ENCODE data around the gene YIPF4.
"Not testable (repeated sequence)": the region's sequence is repeated elsewhere in the genome, so short reads cannot be mapped to it uniquely, and the experiment has no call there.

Gene YIPF4

GRCh38 chr2:32289165-32289999 lies 11.7 kb downstream of the YIPF4 start:
- DNase-seq = no peak

GRCh38 chr2:32290000-32290339 lies 12.3 kb downstream of the YIPF4 start:
- DNase-seq = no peak

- no peak for DNase-seq
Measured at GRCh38 chr2:32291746-32292145, 14.0 kb downstream of the YIPF4 start.

- not testable (repeated sequence) for DNase-seq
Measured at GRCh38 chr2:32293493-32293892, 15.8 kb downstream of the YIPF4 start.

- not testable (repeated sequence) for DNase-seq
Measured at GRCh38 chr2:32293966-32294562, 16.4 kb downstream of the YIPF4 start.

GRCh38 chr2:32310577-32310976 lies 32.9 kb downstream of the YIPF4 start:
- DNase-seq = no peak

GRCh38 chr2:32314886-32315285 lies 37.2 kb downstream of the YIPF4 start:
- DNase-seq = no peak

GRCh38 chr2:32328679-32329078 lies 51.0 kb downstream of the YIPF4 start:
- not testable (repeated sequence) for DNase-seq

GRCh38 chr2:32329180-32329980 lies 51.7 kb downstream of the YIPF4 start:
- DNase-seq = not testable (repeated sequence)

- DNase-seq = no peak
Measured at GRCh38 chr2:32330136-32330535, 52.4 kb downstream of the YIPF4 start.

GRCh38 chr2:32342801-32343200 lies 65.1 kb downstream of the YIPF4 start:
- no peak for DNase-seq

GRCh38 chr2:32350797-32351196 lies 73.1 kb downstream of the YIPF4 start:
- not testable (repeated sequence) for DNase-seq

GRCh38 chr2:32355976-32356680 lies 78.4 kb downstream of the YIPF4 start:
- no peak for DNase-seq

GRCh38 chr2:32356681-32357317 lies 79.1 kb downstream of the YIPF4 start, which contains the start of gene BIRC6:
TSS of gene BIRC6 (plus strand) at chr2:32357023. CDS start at chr2:32357162, 139 bp downstream.
- DNase-seq = peak; percentile 88

GRCh38 chr2:32357318-32358110 lies 79.8 kb downstream of the YIPF4 start:
- DNase-seq = no peak

GRCh38 chr2:32358111-32358482 lies 80.4 kb downstream of the YIPF4 start:
- DNase-seq = no peak

- no peak for DNase-seq
Measured at GRCh38 chr2:32360416-32360815, 82.7 kb downstream of the YIPF4 start.

- not testable (repeated sequence) for DNase-seq
Measured at GRCh38 chr2:32362997-32363396, 85.3 kb downstream of the YIPF4 start.

GRCh38 chr2:32363597-32363996 lies 85.9 kb downstream of the YIPF4 start:
- no peak for DNase-seq

- DNase-seq = not testable (repeated sequence)
Measured at GRCh38 chr2:32364290-32364689, 86.6 kb downstream of the YIPF4 start.

GRCh38 chr2:32365679-32366078 lies 88.0 kb downstream of the YIPF4 start:
- not testable (repeated sequence) for DNase-seq

Data from DMS79 (cell line).